Anterior cingulate cortex (tissue), 58 donors: ENCODE measurements around the gene IRX5.

ENCODE experiments used
- DNase-seq, 58 donors: peaks; one replicate each; lab custom pipeline; 2025; lab: John Stamatoyannopoulos, UW

Gene IRX5

GRCh38 chr16:54942353-54942943 is 11.8 kb downstream of the IRX5 start:
- DNase-seq, result no peak

- DNase-seq, result no peak
Measured at GRCh38 chr16:54944002-54944401, 13.3 kb downstream of the IRX5 start.

GRCh38 chr16:54945063-54945462 is 14.4 kb downstream of the IRX5 start:
- DNase-seq, result no peak

- DNase-seq, result no peak
Measured at GRCh38 chr16:54946909-54947308, 16.2 kb downstream of the IRX5 start.

- DNase-seq, result no peak
Measured at GRCh38 chr16:54947616-54948015, 17.0 kb downstream of the IRX5 start.

- no peak for DNase-seq
Measured at GRCh38 chr16:54952195-54952594, 21.5 kb downstream of the IRX5 start.

- no peak for DNase-seq
Measured at GRCh38 chr16:54953461-54953860, 22.8 kb downstream of the IRX5 start.

- DNase-seq, result no peak
Measured at GRCh38 chr16:54954220-54954619, 23.6 kb downstream of the IRX5 start.

- DNase-seq, result no peak
Measured at GRCh38 chr16:54955757-54956156, 25.1 kb downstream of the IRX5 start.

GRCh38 chr16:54957403-54958166 is 26.9 kb downstream of the IRX5 start:
- DNase-seq, result no peak

GRCh38 chr16:54962045-54962444 is 31.4 kb downstream of the IRX5 start:
- no peak for DNase-seq

- no peak for DNase-seq
Measured at GRCh38 chr16:54964239-54964638, 33.6 kb downstream of the IRX5 start.

- DNase-seq, result no peak
Measured at GRCh38 chr16:54965464-54965863, 34.8 kb downstream of the IRX5 start.

GRCh38 chr16:54968011-54968410 is 37.3 kb downstream of the IRX5 start:
- no peak for DNase-seq

GRCh38 chr16:54968784-54969183 is 38.1 kb downstream of the IRX5 start:
- DNase-seq, result no peak

- DNase-seq, result no peak
Measured at GRCh38 chr16:54970016-54970415, 39.4 kb downstream of the IRX5 start.

GRCh38 chr16:54974367-54974766 is 43.7 kb downstream of the IRX5 start:
- no peak for DNase-seq

- no peak for DNase-seq
Measured at GRCh38 chr16:54976651-54977200, 46.1 kb downstream of the IRX5 start.

- no peak for DNase-seq
Measured at GRCh38 chr16:54977211-54977610, 46.5 kb downstream of the IRX5 start.

GRCh38 chr16:54980821-54981220 is 50.2 kb downstream of the IRX5 start:
- DNase-seq, result no peak
